Measurements from ENCODE around the gene ABI3BP.

ABI3BP gene

GRCh38 chr3:100879195-100879810 is 113.9 kb downstream of the ABI3BP start:
- DNase-seq = no peak

GRCh38 chr3:100877286-100877685 is 115.9 kb downstream of the ABI3BP start:
- no peak for DNase-seq

GRCh38 chr3:100875239-100875638 is 118.0 kb downstream of the ABI3BP start:
- no peak for DNase-seq

GRCh38 chr3:100873611-100874010 is 119.6 kb downstream of the ABI3BP start:
- DNase-seq = no peak

- DNase-seq = no peak
Observed at GRCh38 chr3:100871306-100871705, 121.9 kb downstream of the ABI3BP start.

GRCh38 chr3:100869787-100870186 is 123.4 kb downstream of the ABI3BP start:
- no peak for DNase-seq

- DNase-seq = no peak
Observed at GRCh38 chr3:100868894-100869293, 124.3 kb downstream of the ABI3BP start.

GRCh38 chr3:100868096-100868495 is 125.1 kb downstream of the ABI3BP start:
- no peak for DNase-seq

GRCh38 chr3:100865442-100865841 is 127.8 kb downstream of the ABI3BP start:
- no peak for DNase-seq

GRCh38 chr3:100864471-100865250 is 128.6 kb downstream of the ABI3BP start:
- no peak for DNase-seq

- DNase-seq = no peak
Observed at GRCh38 chr3:100857863-100858262, 135.4 kb downstream of the ABI3BP start.

- DNase-seq = no peak
Observed at GRCh38 chr3:100856821-100857220, 136.4 kb downstream of the ABI3BP start.

- no peak for DNase-seq
Observed at GRCh38 chr3:100852840-100853239, 140.4 kb downstream of the ABI3BP start.

GRCh38 chr3:100850701-100851100 is 142.5 kb downstream of the ABI3BP start:
- DNase-seq = no peak

GRCh38 chr3:100850156-100850555 is 143.1 kb downstream of the ABI3BP start:
- no peak for DNase-seq

GRCh38 chr3:100844063-100844936 is 148.9 kb downstream of the ABI3BP start:
- DNase-seq = no peak

- DNase-seq = no peak
Observed at GRCh38 chr3:100838157-100838556, 155.1 kb downstream of the ABI3BP start.

- DNase-seq = no peak
Observed at GRCh38 chr3:100836661-100837060, 156.6 kb downstream of the ABI3BP start.

GRCh38 chr3:100834332-100834731 is 158.9 kb downstream of the ABI3BP start:
- no peak for DNase-seq

GRCh38 chr3:100833483-100833882 is 159.7 kb downstream of the ABI3BP start:
- no peak for DNase-seq

GRCh38 chr3:100831629-100832028 is 161.6 kb downstream of the ABI3BP start:
- DNase-seq = no peak

- DNase-seq = no peak
Observed at GRCh38 chr3:100830931-100831330, 162.3 kb downstream of the ABI3BP start.

- DNase-seq = no peak
Observed at GRCh38 chr3:100825574-100825973, 167.6 kb downstream of the ABI3BP start.

GRCh38 chr3:100815583-100815982 is 177.6 kb downstream of the ABI3BP start:
- no peak for DNase-seq
